ENCODE measurements around the gene DSEL.
A peak's percentile ranks its signal among the peaks of the same experiment; 100 is the strongest.

DSEL gene

GRCh38 chr18:67516539-67517443, at the start of gene DSEL:
TSS of gene DSEL (minus strand) at chr18:67516720. CDS start at chr18:67514608, 2,112 bp downstream.
- DNase-seq (ENCODE audit: low read depth in 2 of 2): peak; percentile 93 to 94

GRCh38 chr18:67553437-67553836, 36.9 kb upstream of the DSEL start:
- DNase-seq (ENCODE audit: low read depth in 2 of 2): no peak

GRCh38 chr18:67550872-67551520, 34.5 kb upstream of the DSEL start:
- no peak for DNase-seq (ENCODE audit: low read depth in 2 of 2)

GRCh38 chr18:67549946-67550345, 33.4 kb upstream of the DSEL start:
- DNase-seq (ENCODE audit: low read depth in 2 of 2): no peak

- no peak for DNase-seq (ENCODE audit: low read depth in 2 of 2)
Measured at GRCh38 chr18:67545681-67546080, 29.2 kb upstream of the DSEL start.

GRCh38 chr18:67540559-67540958, 24.0 kb upstream of the DSEL start:
- DNase-seq (ENCODE audit: low read depth in 2 of 2): no peak

GRCh38 chr18:67531929-67532328, 15.4 kb upstream of the DSEL start:
- no peak for DNase-seq (ENCODE audit: low read depth in 2 of 2)

- no peak for DNase-seq (ENCODE audit: low read depth in 2 of 2)
Measured at GRCh38 chr18:67525328-67526099, 9.0 kb upstream of the DSEL start.

- DNase-seq (ENCODE audit: low read depth in 2 of 2): no peak
Measured at GRCh38 chr18:67520351-67520921, 3.9 kb upstream of the DSEL start.

- DNase-seq (ENCODE audit: low read depth in 2 of 2): no peak
Measured at GRCh38 chr18:67519592-67519991, 3.1 kb upstream of the DSEL start.

- no peak for DNase-seq (ENCODE audit: low read depth in 2 of 2)
Measured at GRCh38 chr18:67518566-67518965, 2.0 kb upstream of the DSEL start.

GRCh38 chr18:67517444-67517765, 885 bp upstream of the DSEL start:
- DNase-seq (ENCODE audit: low read depth in 2 of 2): no peak

- DNase-seq (ENCODE audit: low read depth in 2 of 2): peak; percentile 11 to 31
Measured at GRCh38 chr18:67515942-67516538, 480 bp downstream of the DSEL start.

GRCh38 chr18:67514901-67515540, 1.5 kb downstream of the DSEL start:
- DNase-seq (ENCODE audit: low read depth in 2 of 2): no peak

- no peak for DNase-seq (ENCODE audit: low read depth in 2 of 2)
Measured at GRCh38 chr18:67514465-67514864, 2.1 kb downstream of the DSEL start.

GRCh38 chr18:67513280-67513679, 3.2 kb downstream of the DSEL start:
- DNase-seq (ENCODE audit: low read depth in 2 of 2): no peak

- DNase-seq (ENCODE audit: low read depth in 2 of 2): no peak
Measured at GRCh38 chr18:67511840-67512239, 4.7 kb downstream of the DSEL start.

GRCh38 chr18:67510831-67511230, 5.7 kb downstream of the DSEL start:
- no peak for DNase-seq (ENCODE audit: low read depth in 2 of 2)

- DNase-seq (ENCODE audit: low read depth in 2 of 2): no peak
Measured at GRCh38 chr18:67509741-67510391, 6.7 kb downstream of the DSEL start.

GRCh38 chr18:67508146-67508545, 8.4 kb downstream of the DSEL start:
- no peak for DNase-seq (ENCODE audit: low read depth in 2 of 2)

GRCh38 chr18:67504739-67505138, 11.8 kb downstream of the DSEL start:
- no peak for DNase-seq (ENCODE audit: low read depth in 2 of 2)
